ENCODE results near the gene STARD3.
"Not testable (repeated sequence)": the region's sequence is repeated elsewhere in the genome, so short reads cannot be mapped to it uniquely, and the experiment has no call there.

STARD3 gene

DNA sequence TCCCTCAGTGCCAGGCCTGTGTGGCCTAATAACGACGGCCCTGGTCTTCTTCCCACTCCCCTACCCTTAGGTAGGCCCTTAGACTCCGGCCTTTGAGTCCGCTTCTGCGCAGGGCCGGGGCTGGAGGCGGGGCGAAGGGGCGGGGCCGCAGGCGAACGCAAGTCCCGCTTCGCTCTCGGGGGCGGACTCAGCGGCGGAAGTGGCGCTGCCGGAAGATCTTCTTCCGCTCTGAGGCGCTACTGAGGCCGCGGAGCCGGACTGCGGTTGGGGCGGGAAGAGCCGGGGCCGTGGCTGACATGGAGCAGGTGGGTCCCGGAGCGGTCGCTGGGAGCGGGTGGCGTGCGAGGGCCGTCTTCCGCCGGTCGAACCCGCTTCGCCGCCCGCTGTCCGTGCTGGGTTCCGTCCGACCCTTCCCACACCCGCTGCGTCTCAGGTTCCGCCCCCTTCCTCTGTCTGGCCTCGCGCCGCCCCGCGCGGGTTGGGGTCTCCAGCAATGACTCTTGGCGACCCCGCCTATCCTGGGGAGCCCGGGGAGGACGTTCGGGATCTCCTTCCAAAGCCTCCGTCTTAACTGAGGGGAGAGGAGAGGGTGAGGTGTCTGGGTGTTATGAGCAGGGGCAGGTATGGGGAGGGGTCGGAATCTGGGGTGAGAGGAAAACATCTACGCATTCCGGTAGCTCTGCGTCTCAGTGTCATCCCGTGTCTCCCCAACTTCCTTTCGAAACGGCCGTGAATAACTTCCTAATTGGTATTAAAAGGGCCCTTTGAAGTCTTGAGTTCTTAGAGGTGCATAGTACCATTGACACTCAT lies at the start of gene STARD3:
TSS of gene STARD3 (plus strand) at position 218 of the 810 bp plus-strand sequence. CDS start 16,388 bp downstream, outside the sequence.
- peak; percentile 74 for DNase-seq (ENCODE audit: low read depth)

GRCh38 chr17:39590180-39590579 lies 46.8 kb upstream of the STARD3 start:
- DNase-seq (ENCODE audit: low read depth): not testable (repeated sequence)

DNA sequence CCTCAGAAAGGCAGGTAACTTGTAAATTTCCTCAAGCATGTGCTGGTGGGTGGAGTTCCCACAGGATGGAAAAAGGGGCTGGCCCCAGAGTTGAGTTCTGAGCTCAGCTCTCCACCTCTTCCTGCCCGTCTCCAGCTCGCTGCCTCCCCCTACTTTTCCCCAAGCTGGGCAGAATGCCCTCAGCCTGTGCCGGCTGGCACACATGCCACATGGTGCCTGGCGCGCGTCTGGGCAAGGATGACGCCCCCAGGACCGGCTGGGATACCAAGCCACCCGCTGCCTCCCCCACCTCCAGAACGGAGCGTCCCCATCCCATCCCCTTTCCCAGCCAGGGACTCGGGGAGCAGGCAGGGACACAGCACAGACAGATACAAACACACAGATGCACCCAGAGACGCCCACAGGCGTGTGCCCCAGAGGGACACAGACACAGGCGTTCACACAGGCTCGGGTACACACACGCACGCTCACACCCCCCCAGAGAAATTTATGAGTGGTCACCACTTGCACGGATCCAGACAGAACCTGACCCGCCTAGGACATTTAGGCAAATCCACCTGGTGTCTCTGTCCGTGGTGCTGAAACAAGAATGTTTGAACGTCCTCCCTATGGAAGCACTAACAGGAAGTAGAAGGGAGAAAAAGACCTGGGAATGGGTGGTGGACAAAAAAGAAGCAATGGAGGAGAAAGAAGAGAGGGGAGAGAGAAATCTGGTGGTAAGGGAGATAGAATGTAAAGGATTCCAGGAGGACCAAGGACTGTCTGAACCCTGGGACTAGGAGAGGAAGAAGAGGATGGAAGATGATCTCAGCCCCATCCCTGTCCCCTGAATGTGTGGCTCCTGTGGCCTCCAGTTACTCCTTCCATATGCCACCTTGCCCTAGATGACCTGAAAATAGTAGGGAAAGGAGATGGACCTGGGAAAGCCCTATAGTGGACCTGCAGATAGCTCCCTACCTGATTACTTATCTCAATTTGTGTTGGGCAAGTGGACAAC lies 44.7 kb upstream of the STARD3 start:
- no peak for DNase-seq (ENCODE audit: low read depth)

GRCh38 chr17:39593371-39593770 lies 43.6 kb upstream of the STARD3 start:
- DNase-seq (ENCODE audit: low read depth): no peak

DNA sequence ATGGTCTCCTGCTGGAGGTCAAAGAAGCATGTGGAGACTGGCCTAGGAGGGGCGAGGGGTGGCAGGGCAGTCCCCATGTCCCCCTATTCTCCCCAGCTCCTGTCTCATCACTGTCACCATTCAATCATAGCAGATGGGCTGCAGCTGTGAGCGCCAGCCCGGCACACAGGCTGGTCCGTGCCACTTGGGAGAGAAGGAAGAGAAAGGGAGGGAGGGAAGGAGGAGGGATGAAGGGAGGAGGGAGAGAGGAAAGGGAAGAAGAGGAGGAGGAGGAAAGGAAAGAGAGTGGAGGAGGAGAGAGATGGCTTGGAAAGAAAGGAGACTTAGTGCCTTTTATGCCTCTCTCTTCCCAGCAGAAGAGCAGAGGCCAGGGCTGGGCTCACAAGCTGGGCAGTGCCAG lies 41.6 kb upstream of the STARD3 start:
- DNase-seq (ENCODE audit: low read depth): no peak

DNA sequence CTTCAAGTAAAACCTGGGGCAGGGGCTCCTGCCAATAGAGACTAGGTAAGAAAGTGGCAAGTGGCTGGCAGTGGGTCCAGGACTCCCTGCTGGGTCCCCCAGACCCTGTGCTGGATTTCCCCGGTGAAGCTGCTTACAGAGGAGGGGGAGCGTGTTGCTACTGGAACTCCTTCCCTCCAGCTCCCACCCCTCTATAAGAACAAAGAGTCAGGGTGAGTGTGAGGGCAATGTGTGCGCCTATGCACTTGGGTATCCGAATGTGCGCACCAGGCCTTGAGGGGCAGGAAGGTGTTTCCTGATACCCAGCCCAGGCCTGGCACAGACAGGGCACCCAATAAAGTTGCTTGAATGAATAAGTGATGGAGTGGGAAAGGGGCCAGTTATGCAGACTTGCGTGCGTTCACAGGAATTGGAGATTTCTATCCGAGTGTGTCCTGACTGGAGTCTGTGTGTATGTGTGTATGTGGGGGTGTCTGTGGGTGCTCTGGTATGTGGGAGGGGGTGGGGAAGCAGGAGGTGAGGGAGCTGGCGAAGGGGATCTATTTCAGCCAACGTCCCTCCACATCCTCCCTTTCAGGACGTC lies 40.9 kb upstream of the STARD3 start:
- DNase-seq (ENCODE audit: low read depth): no peak

DNA sequence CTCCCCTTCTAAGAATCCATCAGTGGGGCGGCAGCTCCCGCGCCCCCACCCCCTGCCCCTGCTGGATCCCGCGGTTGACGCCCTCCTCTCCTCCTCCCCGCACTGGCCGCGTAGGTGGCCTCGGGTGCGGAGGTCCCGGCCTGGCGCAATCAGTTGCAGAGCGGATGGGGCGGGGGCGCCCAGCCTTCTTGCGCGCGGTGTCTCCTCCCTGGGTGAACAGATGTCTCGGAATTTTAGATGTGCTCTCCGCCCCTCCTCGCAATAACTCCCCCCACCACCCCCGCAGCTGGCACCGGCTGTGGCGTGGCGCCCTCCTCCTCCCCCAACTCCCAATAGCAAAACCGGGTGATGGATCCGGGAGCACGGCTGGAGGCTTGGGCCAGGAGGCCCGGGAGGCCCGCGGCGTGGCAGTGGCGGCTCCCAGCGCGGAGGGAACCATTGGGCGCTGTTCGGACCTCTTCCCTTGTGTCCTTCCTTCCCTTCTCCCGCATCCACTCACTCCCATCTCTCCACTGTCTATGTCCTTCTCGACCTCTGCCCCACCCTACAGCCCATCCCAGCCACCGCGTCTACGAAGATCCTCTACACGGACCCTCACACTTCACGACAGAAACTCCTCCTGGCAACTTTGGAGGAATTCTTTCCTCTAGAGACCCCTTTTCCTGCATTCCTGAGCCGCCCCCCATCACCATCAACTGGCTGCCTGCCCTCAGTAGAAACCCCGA lies 40.2 kb upstream of the STARD3 start:
- no peak for DNase-seq (ENCODE audit: low read depth)

DNA sequence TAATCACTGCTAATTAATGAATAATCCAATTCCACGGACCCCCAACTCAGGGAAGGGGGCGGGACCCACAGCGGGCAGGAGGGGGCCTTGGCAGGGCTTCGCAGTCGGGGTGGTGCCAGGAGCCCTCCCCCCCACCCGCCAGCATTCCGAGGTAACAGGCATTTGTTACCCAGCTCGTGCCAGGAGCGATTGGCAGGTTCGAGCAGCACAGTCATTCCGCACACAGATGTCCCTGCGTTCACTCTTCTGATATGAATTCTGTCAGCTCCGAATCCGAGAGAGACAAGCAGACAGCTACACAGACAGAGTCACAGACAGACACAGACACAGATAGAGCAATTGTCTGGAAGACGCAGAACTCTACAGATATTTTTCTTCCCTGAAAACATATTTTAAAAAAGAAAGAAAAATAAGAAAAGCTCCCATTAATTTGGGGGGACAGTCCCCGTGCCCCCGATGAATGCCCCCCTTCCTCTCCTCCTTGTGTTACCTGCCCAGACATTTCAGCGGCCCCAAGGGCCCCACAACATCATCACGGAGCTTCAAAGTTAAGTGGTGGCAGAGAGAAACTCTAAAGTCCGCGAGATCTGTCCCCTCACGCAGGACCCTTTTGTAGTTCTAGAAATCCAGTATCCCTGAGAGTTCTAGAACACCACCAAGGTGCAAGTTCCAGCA lies 39.4 kb upstream of the STARD3 start:
- no peak for DNase-seq (ENCODE audit: low read depth)

DNA sequence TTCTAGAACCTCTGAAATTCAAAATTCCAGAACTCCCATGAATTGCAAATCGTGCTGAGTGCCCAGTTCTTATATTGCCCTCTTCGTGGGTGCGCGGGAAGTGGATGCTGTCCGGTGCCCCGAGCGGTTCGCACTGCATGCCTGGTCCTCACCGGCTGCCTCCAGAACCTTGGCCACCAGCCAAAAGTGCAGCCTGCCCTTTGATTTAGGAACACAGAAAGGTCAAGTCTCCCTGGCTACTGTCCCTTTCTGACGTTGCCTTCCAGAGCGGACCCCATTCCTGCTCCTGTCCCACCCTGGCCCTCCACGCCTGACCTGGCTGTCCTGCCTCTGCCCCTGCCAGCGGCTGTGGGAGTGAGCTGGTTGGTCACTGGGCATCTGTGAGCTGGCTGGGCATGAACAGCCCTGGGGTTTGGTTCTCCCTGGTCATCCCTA lies 38.9 kb upstream of the STARD3 start:
- DNase-seq (ENCODE audit: low read depth): no peak

DNA sequence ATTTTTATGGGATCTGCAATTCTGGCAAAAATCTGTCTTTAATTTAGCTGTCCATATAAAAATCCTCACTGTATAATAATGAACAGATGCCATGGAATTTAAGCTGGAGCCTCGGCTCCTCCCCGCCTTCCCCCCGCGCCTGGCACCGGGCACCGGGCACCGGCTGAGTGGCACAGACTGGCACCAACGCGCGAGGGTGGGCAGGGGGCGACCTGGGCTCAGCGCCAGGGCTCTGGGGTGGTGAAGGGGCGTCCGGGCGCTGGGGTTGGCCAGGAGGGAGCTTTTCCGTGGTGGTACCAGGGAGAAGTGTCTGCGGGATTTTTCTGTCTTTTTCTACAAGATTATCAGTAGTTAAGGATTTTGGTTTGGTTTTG lies 38.3 kb upstream of the STARD3 start:
- DNase-seq (ENCODE audit: low read depth): no peak

GRCh38 chr17:39599004-39599664 lies 37.8 kb upstream of the STARD3 start:
- no peak for DNase-seq (ENCODE audit: low read depth)

DNA sequence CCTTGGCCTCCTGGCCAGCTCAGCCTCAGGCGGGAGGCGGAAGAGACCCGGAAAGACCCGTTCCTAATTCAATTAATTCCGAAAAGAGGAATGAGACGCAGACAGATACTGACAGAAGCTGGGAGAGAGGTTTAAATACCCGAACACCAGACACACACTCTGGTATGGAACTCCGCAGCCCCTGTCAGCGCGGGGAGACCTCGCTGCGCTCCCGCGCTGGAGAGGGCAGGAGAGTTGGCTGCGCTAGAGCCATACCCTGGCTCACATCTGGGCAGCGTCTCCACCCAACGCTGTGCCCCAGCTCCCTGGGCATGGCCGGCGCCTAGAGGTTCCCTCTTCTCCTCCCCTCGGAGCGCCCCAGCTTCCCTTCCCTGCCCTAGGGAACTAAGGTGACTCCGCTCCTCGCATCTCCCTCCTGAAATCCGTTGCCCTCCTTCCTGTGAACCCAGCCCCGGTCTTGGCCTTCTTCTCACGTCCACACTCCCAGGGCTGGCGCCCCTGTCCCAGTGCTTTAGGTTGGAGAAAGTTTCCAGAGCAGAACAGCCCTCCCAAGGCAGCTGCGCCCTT lies 37.2 kb upstream of the STARD3 start:
- DNase-seq (ENCODE audit: low read depth): no peak

DNA sequence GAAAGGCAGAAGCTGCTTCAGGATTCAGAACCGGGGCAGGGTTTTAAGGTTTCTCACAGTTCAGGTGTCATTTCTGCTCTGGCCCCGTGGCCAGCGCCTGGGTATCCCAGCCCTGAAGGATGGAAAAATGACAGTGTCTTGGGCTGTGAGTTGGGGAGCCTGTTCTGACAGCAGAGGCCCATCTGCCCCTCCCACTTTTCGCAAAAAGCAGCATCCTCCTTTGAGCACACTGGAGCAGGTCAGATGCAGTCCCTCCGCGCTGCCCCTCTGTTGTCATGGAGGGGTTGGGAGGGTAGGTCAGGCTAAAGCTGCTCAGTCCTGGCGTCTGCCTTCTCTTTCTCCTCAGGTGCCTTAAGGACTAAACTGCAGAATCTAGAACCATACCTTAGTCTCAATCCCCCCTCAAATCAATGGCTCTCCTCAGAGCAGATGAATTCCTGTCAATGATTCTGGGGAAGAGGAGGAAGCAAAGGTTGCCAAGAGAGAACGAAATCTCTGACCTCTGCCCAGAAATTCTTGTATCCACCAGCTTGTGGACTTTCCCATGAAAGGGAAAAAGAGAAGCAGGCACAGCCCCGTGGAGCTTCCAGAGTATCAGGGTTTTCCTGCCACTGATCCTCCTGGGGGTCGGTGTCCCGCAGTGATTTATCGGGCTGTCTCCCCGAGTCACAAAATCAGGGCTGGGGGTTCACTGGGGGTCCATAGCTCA lies 36.5 kb upstream of the STARD3 start:
- no peak for DNase-seq (ENCODE audit: low read depth)

DNA sequence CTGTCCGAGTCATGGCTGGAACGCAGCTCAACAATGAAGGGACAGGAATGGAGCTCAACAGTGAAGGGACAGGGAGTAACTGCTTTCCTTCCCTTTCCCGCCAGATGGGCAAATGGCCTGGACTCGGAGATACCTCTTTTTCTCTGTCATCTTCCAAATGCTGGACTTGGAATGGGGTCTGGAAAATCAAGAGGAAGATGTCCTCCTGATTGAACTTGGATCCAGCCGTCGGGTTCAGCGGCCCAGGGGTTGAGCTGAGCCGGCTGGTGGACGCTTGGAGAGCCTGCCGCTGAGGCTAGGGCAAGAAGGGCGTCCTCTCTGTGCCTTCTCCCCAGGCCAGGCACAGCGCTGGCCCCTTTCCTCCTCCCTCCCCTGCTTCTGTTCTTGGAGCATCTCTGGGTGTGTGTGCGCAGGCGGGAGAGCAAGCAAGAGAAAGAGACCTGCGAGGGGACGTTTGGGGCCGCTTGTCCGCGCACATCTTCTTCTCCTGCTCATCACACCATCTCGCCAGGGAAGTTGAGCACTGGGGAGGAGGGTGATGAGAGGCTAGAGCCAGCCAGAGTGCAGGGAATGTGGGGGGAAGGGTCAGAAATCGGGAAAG lies 35.8 kb upstream of the STARD3 start:
- no peak for DNase-seq (ENCODE audit: low read depth)

- no peak for DNase-seq (ENCODE audit: low read depth)
Observed at GRCh38 chr17:39601758-39602532, 35.0 kb upstream of the STARD3 start.

GRCh38 chr17:39602533-39603303 lies 34.2 kb upstream of the STARD3 start:
- DNase-seq (ENCODE audit: low read depth): no peak

DNA sequence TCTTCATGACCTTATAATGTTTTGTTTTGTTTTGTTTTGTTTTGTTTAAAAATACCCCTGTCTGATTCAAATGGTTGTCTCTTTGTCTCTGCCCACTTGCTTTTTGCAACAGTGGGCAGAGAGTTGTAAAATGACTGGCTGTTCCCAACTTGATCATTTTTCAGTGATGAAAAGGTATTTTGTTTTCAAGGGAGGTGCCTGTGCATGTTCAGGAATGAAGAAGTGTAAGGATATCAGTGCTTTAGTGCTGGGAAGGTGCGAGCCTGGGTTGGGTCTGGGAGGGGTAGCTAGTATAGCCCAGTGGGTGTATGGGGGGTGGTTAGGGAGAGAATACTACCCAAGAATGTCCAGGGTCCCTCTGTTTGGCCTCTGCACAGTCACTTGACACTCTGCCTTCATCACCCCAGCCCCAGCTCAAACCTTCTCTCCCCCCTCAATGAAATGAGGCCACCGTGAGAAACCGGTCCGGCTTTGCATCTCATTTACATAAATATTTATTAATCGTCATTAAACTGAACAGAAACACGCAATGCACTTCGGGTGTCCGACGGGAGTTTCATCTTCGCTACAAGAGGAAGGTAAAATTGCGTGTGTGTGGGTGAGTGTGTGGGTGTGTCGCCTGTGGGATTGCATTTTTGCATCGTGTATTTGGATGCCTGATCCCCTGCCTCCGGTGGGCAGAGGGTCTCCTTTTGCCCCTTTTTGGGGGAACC lies 33.5 kb upstream of the STARD3 start:
- DNase-seq (ENCODE audit: low read depth): no peak
